NK-92 (cell line): ENCODE measurements around the gene MPP7.

ENCODE experiments used
- DNase-seq: peaks from one replicate; lab custom pipeline; 2025; ENCODE audit not compliant: unreplicated experiment; lab: John Stamatoyannopoulos, UW

Gene MPP7

GRCh38 chr10:28307267-28307666 is 4.4 kb upstream of the MPP7 start:
- no peak for DNase-seq

- DNase-seq: no peak
These were observed 2.7 kb upstream of the MPP7 start for GRCh38 chr10:28305553-28305952.

- DNase-seq: no peak
These were observed 1.2 kb upstream of the MPP7 start for GRCh38 chr10:28304032-28304571.

- no peak for DNase-seq
These were observed 739 bp downstream of the MPP7 start for GRCh38 chr10:28302012-28302637.

- DNase-seq: no peak
These were observed 2.8 kb downstream of the MPP7 start for GRCh38 chr10:28300027-28300426.

- DNase-seq: no peak
These were observed 3.9 kb downstream of the MPP7 start for GRCh38 chr10:28298951-28299350.

- DNase-seq: no peak
These were observed 6.8 kb downstream of the MPP7 start for GRCh38 chr10:28296023-28296422.

GRCh38 chr10:28295336-28295735 is 7.5 kb downstream of the MPP7 start:
- no peak for DNase-seq

GRCh38 chr10:28294809-28295208 is 8.1 kb downstream of the MPP7 start:
- DNase-seq: no peak

- no peak for DNase-seq
These were observed 8.7 kb downstream of the MPP7 start for GRCh38 chr10:28294169-28294532.

GRCh38 chr10:28293236-28294168 is 9.4 kb downstream of the MPP7 start:
- DNase-seq: no peak

- DNase-seq: no peak
These were observed 11.0 kb downstream of the MPP7 start for GRCh38 chr10:28291881-28292297.

GRCh38 chr10:28285816-28286215 is 17.0 kb downstream of the MPP7 start:
- no peak for DNase-seq

GRCh38 chr10:28284126-28284525 is 18.7 kb downstream of the MPP7 start:
- DNase-seq: no peak

GRCh38 chr10:28283251-28283650 is 19.6 kb downstream of the MPP7 start:
- DNase-seq: no peak

- no peak for DNase-seq
These were observed 20.5 kb downstream of the MPP7 start for GRCh38 chr10:28282336-28282735.

- DNase-seq: no peak
These were observed 21.0 kb downstream of the MPP7 start for GRCh38 chr10:28281726-28282315.

GRCh38 chr10:28280652-28281051 is 22.2 kb downstream of the MPP7 start:
- no peak for DNase-seq

- no peak for DNase-seq
These were observed 23.0 kb downstream of the MPP7 start for GRCh38 chr10:28279878-28280277.

- DNase-seq: no peak
These were observed 24.0 kb downstream of the MPP7 start for GRCh38 chr10:28278842-28279241.

GRCh38 chr10:28276384-28276783 is 26.5 kb downstream of the MPP7 start:
- no peak for DNase-seq

GRCh38 chr10:28274475-28274874 is 28.4 kb downstream of the MPP7 start:
- DNase-seq: no peak
